ENCODE results near the gene ANOS1. TPM values are rescaled to one million over a fixed set of nuclear protein-coding genes. Genes with fewer than 3 reads are reported as not detected.
A peak's percentile ranks its signal among the peaks of the same experiment; 100 is the strongest.
"Not testable (repeated sequence)": the region's sequence is repeated elsewhere in the genome, so short reads cannot be mapped to it uniquely, and the experiment has no call there.

ANOS1 gene, protein sequence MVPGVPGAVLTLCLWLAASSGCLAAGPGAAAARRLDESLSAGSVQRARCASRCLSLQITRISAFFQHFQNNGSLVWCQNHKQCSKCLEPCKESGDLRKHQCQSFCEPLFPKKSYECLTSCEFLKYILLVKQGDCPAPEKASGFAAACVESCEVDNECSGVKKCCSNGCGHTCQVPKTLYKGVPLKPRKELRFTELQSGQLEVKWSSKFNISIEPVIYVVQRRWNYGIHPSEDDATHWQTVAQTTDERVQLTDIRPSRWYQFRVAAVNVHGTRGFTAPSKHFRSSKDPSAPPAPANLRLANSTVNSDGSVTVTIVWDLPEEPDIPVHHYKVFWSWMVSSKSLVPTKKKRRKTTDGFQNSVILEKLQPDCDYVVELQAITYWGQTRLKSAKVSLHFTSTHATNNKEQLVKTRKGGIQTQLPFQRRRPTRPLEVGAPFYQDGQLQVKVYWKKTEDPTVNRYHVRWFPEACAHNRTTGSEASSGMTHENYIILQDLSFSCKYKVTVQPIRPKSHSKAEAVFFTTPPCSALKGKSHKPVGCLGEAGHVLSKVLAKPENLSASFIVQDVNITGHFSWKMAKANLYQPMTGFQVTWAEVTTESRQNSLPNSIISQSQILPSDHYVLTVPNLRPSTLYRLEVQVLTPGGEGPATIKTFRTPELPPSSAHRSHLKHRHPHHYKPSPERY
- 4.5 TPM for total RNA-seq
- long read RNA-seq, full-length matches to known transcripts, result 3 of 6 reads
- long read RNA-seq, partial matches to known transcripts, result 3 of 6 reads
- long read RNA-seq, other reads (novel, unspliced or antisense), result 0 of 6 reads

DNA sequence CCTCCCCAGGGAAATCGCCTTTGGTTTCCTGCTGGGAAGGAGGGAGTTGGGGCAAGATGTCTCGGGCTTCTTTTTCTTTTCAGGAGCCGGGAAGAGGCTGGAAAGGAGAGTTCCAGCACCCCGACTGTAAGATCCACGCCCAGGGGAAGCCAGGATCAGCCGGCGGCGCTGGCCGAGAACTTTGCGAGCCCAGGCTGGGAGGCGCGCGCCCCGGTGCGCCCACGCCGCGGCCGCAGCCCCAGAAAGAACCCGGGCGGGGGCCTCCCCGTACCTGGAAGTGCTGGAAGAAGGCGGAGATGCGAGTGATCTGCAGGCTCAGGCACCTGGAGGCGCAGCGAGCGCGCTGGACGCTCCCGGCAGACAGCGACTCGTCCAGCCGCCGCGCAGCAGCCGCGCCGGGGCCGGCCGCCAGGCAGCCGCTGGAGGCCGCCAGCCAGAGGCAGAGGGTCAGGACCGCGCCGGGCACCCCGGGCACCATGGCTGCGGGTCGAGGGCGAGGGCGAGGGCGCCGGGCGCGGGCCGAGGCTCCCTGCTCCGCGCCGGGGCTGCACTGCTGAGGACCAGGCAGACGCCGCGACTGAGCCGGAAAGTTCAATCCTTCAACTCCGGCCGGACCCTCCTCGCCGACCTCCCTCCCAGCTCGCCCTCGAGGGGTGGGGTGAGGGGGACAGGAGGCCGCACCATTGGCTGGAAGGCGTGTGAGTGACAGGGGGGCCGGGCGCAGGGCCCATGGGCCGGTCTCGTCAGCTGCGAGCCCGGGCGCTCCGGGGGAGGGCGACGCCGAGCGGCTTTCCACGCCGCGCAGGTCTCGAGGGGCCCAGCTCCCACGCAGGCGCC is at the start of gene ANOS1:
TSS of gene ANOS1 (minus strand) at position 579 of the 837 bp plus-strand sequence. CDS start at position 478, 101 bp downstream.
- intact Hi-C loops (cut with DNase I), result loop anchor here (10.0 kb wide), 1 partner anchor 367 kb away; no protein-coding TSS in a partner anchor
- peak; percentile 81 for DNase-seq
- peak; percentile 97 for ATAC-seq (ENCODE audit: poor library complexity)

DNA sequence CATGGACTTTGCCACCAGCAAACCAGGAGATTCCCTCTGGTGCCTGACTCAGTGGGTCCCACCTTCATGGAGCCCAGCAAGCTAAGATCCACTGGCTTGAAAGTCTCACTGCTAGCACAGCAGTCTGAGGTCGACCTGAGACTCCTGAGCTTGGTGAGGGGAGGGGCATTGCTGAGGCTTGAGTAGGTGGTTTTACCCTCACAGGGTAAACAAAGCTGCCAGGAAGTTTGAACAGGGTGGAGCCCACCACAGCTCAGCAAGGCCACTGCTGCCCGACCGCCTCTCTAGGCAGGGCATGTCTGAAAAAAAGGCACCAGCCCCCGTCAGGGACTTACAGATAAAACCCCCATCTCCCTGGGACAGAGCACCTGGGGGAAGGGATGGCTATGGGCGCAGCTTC is 41.2 kb upstream of the ANOS1 start:
- no peak for DNase-seq
- intact Hi-C loops (cut with DNase I), result no loop called here
- ATAC-seq (ENCODE audit: poor library complexity), result no peak

DNA sequence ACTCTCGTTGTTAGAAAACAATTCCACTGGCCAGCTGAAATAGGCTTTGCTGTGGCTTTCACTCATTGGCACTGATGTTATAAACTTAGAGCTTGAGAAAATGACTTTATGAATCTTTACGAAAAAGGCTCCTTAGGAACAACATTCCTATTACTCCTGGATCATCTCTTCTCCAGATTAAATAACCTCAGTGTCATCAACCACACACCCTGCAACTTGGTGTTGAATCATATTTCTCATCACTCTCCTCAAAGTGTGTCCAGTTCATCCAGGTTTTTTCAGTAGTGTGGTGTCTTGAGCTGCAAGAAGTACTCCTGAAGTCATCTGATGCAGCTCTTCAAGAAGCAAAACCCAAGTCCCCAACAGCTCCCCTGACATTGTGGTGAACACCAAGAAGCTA is 28.1 kb upstream of the ANOS1 start:
- DNase-seq (no peak), ATAC-seq (ENCODE audit: poor library complexity) (no peak)
- intact Hi-C loops (cut with DNase I), result no loop called here

DNA sequence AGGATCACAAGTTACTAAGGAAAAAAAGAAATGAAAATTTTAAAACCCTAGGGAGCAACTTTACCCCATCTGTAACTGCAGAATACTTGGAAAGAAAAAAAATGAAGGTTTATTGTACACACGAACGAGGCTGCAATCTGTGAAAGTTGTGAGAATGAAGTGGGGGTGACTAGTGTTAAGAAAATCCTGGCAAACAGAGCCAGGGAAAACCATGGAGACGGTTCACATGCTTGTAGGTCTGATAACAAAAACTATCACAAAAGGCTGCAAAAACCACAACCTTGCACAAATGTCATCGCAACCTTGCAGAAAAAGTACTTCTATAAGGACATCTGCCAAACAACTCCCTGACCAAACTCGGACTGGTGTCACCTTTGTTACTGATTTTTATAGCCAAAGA is 26.8 kb upstream of the ANOS1 start:
- DNase-seq; ATAC-seq (ENCODE audit: poor library complexity): not testable (repeated sequence)
- intact Hi-C loops (cut with DNase I), result loop anchor here (10.0 kb wide), 1 partner anchor 56 kb away; no protein-coding TSS in a partner anchor

DNA sequence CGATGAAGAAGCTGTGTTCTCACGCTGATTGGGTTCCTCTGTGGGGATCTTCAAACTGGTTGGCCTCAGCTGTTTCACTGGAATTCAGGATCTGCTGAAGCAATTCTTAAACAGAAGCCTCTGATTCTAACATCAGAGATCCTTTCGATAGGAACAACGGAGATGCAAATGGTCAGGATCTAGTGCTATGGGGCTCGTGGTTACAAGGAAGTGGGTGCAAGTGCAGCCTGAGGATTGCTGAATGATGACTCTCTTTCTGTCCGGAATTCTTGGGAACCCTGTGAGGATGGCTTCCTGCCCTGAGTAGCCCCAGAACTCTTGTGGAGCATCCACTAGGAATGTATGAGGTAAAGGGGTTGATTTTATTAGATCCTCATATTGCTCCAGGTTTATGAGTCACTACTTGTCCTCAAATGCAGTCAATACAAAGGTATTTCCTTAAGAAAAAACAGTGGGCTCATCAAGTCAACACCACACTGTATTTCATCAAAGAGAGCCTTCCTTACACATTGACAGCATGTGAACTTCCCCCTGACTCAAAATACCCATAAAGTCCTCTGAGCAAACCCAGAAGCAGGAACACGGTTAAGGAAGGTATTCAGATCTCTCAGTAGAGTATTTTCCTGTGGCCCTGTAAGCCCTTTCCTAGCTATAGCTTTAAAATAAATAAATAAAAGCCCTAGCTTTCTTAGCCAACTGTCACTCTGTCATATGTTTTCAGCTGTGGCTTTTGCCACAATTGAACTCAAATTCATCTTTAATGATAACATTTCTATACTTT is 25.9 kb upstream of the ANOS1 start:
- not testable (repeated sequence) for ATAC-seq (ENCODE audit: poor library complexity); DNase-seq
- intact Hi-C loops (cut with DNase I), result loop anchor here (10.0 kb wide), 1 partner anchor 57 kb away; no protein-coding TSS in a partner anchor

DNA sequence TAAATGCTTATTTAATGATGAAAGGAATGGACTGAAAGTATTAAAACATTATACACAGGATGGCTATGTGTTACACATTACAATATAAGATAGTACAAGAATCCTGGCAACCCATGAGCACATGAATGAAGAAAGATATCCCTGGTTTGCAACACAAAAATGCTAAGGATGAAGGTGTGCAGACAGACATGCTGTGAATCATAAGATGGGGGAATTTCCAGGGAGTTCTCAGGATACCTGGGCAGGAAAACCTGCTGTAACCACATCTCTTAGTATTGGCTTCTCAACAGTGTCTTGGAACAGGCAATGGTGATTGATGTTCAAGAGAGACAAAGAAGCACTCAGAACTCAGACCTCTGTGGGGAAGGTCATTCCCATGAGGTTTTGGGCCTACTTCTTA is 23.9 kb upstream of the ANOS1 start:
- ATAC-seq (ENCODE audit: poor library complexity) (no peak), DNase-seq (no peak)
- intact Hi-C loops (cut with DNase I), result loop anchor here (10.0 kb wide), 1 partner anchor 59 kb away; no protein-coding TSS in a partner anchor

DNA sequence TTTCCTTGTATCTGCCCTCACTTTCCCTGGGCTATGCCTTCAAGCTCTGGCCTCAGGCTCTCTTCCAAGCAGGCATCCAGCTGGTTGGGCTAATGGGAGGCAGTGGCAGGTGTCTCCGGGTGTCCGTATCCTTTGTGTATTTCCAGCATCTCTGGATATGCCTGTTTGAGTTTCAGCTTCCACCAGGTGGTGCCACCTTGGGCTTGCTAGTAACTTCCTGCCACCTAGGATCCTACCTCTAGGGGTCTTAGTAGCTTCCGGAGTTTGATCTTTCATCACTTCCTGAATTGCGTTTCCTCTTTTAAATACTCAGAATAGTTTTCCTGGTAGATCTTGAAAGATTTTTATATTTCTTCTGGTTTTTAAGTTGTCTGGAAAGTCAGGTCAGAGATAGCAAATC is 23.2 kb upstream of the ANOS1 start:
- intact Hi-C loops (cut with DNase I), result loop anchor here (10.0 kb wide), 1 partner anchor 60 kb away; no protein-coding TSS in a partner anchor
- no peak for DNase-seq
- ATAC-seq (ENCODE audit: poor library complexity), result no peak

DNA sequence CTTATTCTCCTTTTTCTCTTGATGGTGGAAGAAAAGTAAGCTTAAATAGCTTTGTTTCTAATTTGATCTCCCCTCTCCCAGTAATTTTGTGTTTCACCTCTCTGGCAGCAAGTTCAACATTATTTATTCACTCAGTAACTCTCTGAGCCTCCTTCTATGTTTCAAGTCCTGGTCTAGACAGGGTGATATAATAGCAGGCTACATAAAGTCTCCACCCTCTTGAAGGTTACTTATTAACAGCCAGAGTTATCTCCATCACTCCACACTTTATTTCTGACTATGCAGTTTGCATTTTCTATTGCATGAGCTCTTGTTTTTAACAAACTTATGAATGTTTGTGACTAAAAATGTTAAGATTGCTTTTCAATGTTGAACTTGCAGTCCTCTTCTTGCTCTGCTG is 17.8 kb upstream of the ANOS1 start:
- intact Hi-C loops (cut with DNase I), result loop anchor here (10.0 kb wide), 1 partner anchor 65 kb away; no protein-coding TSS in a partner anchor
- ATAC-seq (ENCODE audit: poor library complexity), result no peak

DNA sequence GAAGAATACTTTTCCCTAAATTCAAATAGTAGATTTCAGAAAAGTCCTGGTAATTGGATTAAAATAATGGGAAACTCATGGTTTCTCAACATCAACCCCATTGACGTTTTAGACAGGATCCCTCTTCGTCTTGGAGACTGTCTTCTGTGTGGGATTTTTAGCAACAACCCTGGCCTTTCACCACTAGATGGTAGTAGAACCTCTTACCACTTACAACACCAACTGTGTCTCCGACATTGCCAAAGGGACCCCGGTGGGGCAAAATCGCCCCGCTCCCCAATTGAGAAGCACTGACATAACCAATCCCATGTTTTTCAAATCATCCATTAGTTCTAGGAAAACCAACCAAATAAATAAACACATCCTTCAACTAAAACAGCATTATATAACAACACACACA is 16.9 kb upstream of the ANOS1 start:
- intact Hi-C loops (cut with DNase I), result no loop called here
- DNase-seq, result no peak
- no peak for ATAC-seq (ENCODE audit: poor library complexity)

More for the DNA sequence above, 17.8 kb upstream of the ANOS1 start:
- no peak for DNase-seq

DNA sequence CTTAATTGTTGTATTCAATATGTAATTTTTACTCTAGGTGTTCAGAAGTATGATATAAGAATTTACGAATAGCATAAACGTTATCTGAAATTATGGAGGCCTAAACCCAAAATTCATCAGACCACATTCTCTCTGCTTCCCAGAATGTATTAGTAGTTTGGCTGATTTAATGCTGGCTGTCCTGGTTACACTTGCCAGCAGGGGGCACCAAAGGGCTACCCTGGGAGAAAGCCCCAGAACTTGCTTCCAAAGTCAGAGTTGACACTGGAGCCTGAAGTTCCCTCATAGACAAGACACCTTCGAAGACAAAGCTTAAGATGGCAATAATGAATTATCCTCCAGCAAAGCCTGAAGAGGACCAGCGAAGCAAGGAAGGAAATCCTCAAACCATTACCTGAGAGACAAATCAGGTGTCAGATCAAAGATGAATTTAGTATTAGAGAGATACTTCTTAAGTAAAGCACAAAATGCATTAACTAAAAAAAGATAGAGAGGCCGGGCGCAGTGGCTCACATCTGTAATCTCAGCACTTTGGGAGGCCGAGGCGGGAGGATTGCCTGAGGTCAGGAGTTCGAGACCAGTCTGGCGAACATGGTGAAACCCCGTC is 11.3 kb upstream of the ANOS1 start:
- no peak for ATAC-seq (ENCODE audit: poor library complexity)
- intact Hi-C loops (cut with DNase I), result no loop called here
- DNase-seq, result no peak

DNA sequence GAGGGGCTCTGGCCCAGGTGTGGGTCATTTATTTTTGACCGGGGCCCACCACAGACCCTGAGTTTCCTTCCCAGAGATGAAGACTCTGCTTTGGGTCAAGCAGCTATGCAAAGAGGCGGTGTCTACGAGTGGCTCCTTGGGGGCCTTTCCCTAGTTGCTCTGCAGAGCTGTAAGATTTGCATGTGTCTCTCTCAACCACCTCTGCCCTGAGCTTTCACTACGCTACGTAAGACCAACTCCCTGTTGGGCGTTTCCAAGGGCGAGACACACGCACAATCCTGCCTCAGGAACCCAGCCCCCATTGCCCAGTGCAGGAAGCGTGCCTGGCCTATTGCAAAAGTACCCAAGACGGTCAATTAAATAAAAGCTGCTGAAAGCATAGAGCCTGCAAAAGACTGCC is 10.0 kb upstream of the ANOS1 start:
- no peak for ATAC-seq (ENCODE audit: poor library complexity)
- DNase-seq, result no peak
- intact Hi-C loops (cut with DNase I), result no loop called here

DNA sequence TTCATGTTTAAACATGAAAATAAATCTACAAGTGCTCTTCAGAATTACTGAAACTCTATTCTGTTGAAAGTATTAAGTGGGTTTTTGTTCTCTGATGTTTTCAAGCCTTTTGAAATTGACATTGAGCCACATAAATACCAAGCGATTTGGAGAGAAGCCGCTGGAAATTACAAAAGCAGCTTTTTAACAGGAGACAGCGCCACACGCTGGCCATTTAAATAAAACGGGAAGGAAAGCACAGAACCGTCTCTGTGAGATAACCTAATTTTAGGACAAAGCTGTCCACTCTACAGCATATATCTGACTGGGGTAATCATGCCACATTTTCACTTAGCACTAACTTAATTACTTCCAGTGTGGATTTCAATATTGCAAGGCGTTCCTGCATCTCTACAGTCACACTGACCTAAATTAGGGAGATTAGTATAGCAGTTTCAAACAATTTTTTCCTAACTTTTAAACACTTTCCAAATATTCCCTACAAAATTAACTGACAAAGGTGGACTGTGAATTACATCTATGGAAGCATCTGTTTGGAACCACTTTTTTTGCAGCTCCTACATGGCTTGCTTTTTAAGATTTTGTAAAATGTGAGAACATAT is 6.8 kb upstream of the ANOS1 start:
- ATAC-seq (ENCODE audit: poor library complexity) (no peak), DNase-seq (no peak)
- intact Hi-C loops (cut with DNase I), result loop anchor here (5.0 to 10.0 kb wide), 2 partner anchors 374 to 741 kb away; no protein-coding TSS in a partner anchor

DNA sequence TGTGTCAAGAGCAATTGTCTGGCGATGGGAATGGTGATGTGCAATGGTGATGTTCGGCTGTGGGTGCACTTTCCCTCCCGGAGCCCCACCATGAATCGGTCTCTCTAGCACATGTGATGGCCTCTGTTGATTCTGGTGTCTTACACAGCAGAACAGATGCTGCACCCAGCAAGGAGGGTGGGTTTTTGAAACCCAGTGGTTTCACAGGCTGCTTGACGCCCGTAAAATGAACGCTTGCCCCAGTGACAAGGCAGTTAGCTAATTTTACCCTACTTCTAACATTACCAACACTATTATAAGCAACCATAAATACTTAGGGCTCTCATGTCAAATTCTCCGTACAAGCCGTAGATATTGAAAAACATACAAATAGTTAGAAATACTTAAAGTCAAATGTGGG is 5.9 kb upstream of the ANOS1 start:
- no peak for ATAC-seq (ENCODE audit: poor library complexity)
- intact Hi-C loops (cut with DNase I), result loop anchor here (5.0 to 10.0 kb wide), 2 partner anchors 373 to 741 kb away; no protein-coding TSS in a partner anchor
- no peak for DNase-seq

DNA sequence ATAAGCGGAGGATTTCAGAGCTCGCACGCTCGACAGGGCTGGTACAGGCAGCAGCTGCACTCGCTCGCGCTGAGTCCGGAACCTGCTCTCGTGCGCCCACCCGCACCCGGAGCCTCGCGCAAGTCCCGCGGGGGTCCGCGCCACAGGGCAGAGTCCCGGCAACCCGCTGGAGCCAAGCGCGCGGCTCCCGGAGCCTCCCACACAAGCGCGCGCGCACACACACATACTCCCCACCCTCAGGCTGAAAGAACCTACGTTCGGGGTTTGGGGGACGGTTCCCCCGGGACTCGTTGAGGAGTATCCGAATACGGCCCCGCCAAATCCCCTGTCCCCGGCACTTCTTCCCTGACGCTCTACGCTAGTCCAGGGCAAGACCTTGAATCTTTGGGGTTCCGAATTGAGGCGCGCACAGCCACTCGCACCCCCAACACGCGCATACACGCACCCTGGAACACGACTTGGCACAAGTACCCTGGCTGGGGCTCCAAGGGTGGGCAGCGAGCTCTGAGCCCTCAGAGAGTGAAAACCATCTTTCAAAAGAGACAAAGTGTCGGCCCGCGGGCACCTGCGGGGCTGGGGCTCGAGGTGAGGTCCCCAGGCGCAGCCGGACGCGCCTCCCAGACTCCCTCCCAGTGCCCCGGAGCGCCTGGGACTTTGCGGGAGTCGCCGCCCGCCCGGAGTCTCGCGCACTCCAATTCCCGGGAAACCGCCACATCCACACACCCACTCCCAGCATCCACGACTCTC is 952 bp downstream of the ANOS1 start:
- DNase-seq (no peak), ATAC-seq (ENCODE audit: poor library complexity) (peak; percentile 44)
- intact Hi-C loops (cut with DNase I), result loop anchor here (10.0 kb wide), 1 partner anchor 366 kb away; no protein-coding TSS in a partner anchor

DNA sequence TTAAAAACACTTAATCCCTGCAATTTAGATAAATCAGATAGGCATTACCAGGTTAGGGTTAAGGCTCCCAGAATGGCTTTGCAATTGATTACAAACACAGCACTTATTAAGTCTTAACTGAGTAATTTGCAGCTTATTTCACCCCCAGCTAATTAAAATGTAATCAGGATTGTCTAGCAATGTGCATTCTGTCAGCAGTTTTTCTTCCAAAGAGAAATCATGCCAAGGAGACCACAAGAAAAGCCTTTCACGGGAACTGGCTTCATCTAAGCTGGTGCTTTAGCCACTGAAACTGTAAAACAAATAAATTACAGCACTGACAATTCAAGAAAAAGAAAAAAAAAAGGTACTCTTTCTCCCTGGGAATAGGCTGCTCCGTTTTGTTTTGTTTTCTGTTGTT is 2.1 kb downstream of the ANOS1 start:
- ATAC-seq (ENCODE audit: poor library complexity), result no peak
- no peak for DNase-seq
- intact Hi-C loops (cut with DNase I), result loop anchor here (10.0 kb wide), 1 partner anchor 365 kb away; no protein-coding TSS in a partner anchor

DNA sequence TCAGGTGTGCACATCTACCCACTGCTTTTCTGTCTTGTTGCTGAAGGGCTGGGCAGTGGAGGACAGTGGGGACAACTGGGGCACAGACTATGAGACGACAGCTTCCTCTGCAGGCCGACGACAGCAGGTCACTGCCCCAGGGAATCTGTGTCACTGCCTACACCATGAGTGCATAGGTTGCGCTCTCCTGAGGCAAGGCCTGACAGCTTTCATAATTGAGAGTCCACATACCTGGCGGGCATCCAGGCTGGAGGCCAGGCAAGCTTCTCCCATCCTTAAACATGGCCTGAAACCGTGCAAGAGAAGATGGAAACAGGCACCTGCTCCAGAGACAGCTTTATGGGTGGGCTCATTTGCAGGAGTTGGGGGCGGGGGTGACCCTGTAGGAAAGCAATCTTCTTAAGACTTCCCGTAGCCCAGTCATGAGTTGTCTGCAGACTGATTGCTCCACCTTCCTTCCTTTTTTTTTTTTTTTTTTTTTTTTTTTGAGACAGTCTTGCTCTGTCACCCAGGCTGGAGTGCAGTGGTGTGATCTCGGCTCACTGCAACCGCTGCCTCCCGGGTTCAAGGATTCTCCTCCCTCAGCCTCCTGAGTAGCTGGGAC is 2.9 kb downstream of the ANOS1 start:
- no peak for ATAC-seq (ENCODE audit: poor library complexity)

More for the DNA sequence above, 2.9 kb downstream of the ANOS1 start:
- no peak for DNase-seq
- intact Hi-C loops (cut with DNase I), result no loop called here
